ENCODE results near the gene LIPN. TPM values are rescaled to one million over a fixed set of nuclear protein-coding genes. Genes with fewer than 3 reads are reported as not detected.

LIPN gene
- total and polyA plus RNA-seq, 5 donors from 2014 or later, result 0.39 to 0.67 (median 0.48) TPM

- Histone ChIP-seq H3K27ac (ENCODE audit: insufficient read depth, low read length, poor library complexity, severe bottlenecking) (no peak overlapping the region), H3K4me1 (ENCODE audit: control insufficient read depth, insufficient read depth, low read length, poor library complexity, severe bottlenecking) (peaks cover 4% of the 10 kb centered on the region), H3K27me3 (ENCODE audit: control insufficient read depth, insufficient read depth, low read length) (no peaks in the 10 kb centered on the region), H3K4me3 (ENCODE audit: low read depth, low read length) (no peak overlapping the region), H3K36me3 (ENCODE audit: control insufficient read depth, insufficient read depth, low read length) (no peaks in the 10 kb centered on the region), H3K9me3 (ENCODE audit: control insufficient read depth in 2 of 2, low read length in 2 of 2) (no peaks in the 10 kb centered on the region)
- H3K9me3 Mint-ChIP-seq, result no peaks in the 10 kb centered on the region
- DNase-seq (peak in 2 of 3 donors; percentile 51 to 73), ATAC-seq (ENCODE audit: low read depth in 2 of 2) (peak; percentile 70 to 78)
- peaks cover 3 to 24% (median 14%) of the 10 kb centered on the region in 4 donors for H3K4me1 Mint-ChIP-seq
- peak overlapping the region in 1 of 3 donors; percentile 40 for H3K27ac Mint-ChIP-seq
- H3K36me3 Mint-ChIP-seq, result no peaks in the 10 kb centered on the region
- no peak overlapping the region for H3K4me3 Mint-ChIP-seq
- H3K27me3 Mint-ChIP-seq, result no peaks in the 10 kb centered on the region
Observed at GRCh38 chr10:88810196-88810961, 50.6 kb downstream of the LIPN start.

- H3K9me3 Mint-ChIP-seq, result no peaks in the 10 kb centered on the region
- peaks cover 4% of the 10 kb centered on the region for H3K4me1 ChIP-seq (ENCODE audit: control insufficient read depth, insufficient read depth, low read length, poor library complexity, severe bottlenecking)
- no peaks in the 10 kb centered on the region for H3K9me3 ChIP-seq (ENCODE audit: control insufficient read depth in 2 of 2, low read length in 2 of 2)
- H3K27me3 ChIP-seq (ENCODE audit: control insufficient read depth, insufficient read depth, low read length), result no peaks in the 10 kb centered on the region
- no peaks in the 10 kb centered on the region for H3K36me3 ChIP-seq (ENCODE audit: control insufficient read depth, insufficient read depth, low read length)
- no peaks in the 10 kb centered on the region for H3K36me3 Mint-ChIP-seq
- no peak overlapping the region for H3K27ac ChIP-seq (ENCODE audit: insufficient read depth, low read length, poor library complexity, severe bottlenecking)
- DNase-seq (no peak), ATAC-seq (ENCODE audit: low read depth in 2 of 2) (no peak)
- H3K4me3 ChIP-seq (ENCODE audit: low read depth, low read length), result no peak overlapping the region
- H3K27ac Mint-ChIP-seq, result peak overlapping the region; percentile 5 to 53 (median 9)
- peaks cover 8 to 40% (median 24%) of the 10 kb centered on the region in 4 donors for H3K4me1 Mint-ChIP-seq
- no peak overlapping the region for H3K4me3 Mint-ChIP-seq
- peaks cover 4% of the 10 kb centered on the region for H3K27me3 Mint-ChIP-seq
Observed at GRCh38 chr10:88813200-88813599, 53.4 kb downstream of the LIPN start.

- Histone ChIP-seq H3K4me1 (ENCODE audit: control insufficient read depth, insufficient read depth, low read length, poor library complexity, severe bottlenecking) (peaks cover 7% of the 10 kb centered on the region), H3K4me3 (ENCODE audit: low read depth, low read length) (no peak overlapping the region), H3K27ac (ENCODE audit: insufficient read depth, low read length, poor library complexity, severe bottlenecking) (no peak overlapping the region), H3K9me3 (ENCODE audit: control insufficient read depth in 2 of 2, low read length in 2 of 2) (no peaks in the 10 kb centered on the region), H3K36me3 (ENCODE audit: control insufficient read depth, insufficient read depth, low read length) (no peaks in the 10 kb centered on the region), H3K27me3 (ENCODE audit: control insufficient read depth, insufficient read depth, low read length) (no peaks in the 10 kb centered on the region)
- no peak overlapping the region for H3K4me3 Mint-ChIP-seq
- ATAC-seq (ENCODE audit: low read depth in 2 of 2) (no peak), DNase-seq (no peak)
- peaks cover 0 to 3% (median 0%) of the 10 kb centered on the region in 7 donors for H3K9me3 Mint-ChIP-seq
- H3K27ac Mint-ChIP-seq, result no peak overlapping the region
- H3K4me1 Mint-ChIP-seq, result peaks cover 12 to 64% (median 35%) of the 10 kb centered on the region in 4 donors
- H3K36me3 Mint-ChIP-seq, result no peaks in the 10 kb centered on the region
- peaks cover 4% of the 10 kb centered on the region for H3K27me3 Mint-ChIP-seq
Observed at GRCh38 chr10:88819290-88819689, 59.5 kb downstream of the LIPN start.

- no peak for ATAC-seq (ENCODE audit: low read depth in 2 of 2)
- H3K4me3 Mint-ChIP-seq, result no peak overlapping the region
- no peak for DNase-seq
- H3K9me3 ChIP-seq (ENCODE audit: control insufficient read depth in 2 of 2, low read length in 2 of 2), result no peaks in the 10 kb centered on the region
- H3K27ac ChIP-seq (ENCODE audit: insufficient read depth, low read length, poor library complexity, severe bottlenecking), result no peak overlapping the region
- peaks cover 0 to 3% (median 0%) of the 10 kb centered on the region in 7 donors for H3K9me3 Mint-ChIP-seq
- no peak overlapping the region for H3K27ac Mint-ChIP-seq
- H3K27me3 ChIP-seq (ENCODE audit: control insufficient read depth, insufficient read depth, low read length), result no peaks in the 10 kb centered on the region
- H3K36me3 Mint-ChIP-seq, result no peaks in the 10 kb centered on the region
- no peak overlapping the region for H3K4me3 ChIP-seq (ENCODE audit: low read depth, low read length)
- peaks cover 4% of the 10 kb centered on the region for H3K27me3 Mint-ChIP-seq
- no peaks in the 10 kb centered on the region for H3K36me3 ChIP-seq (ENCODE audit: control insufficient read depth, insufficient read depth, low read length)
- peaks cover 23% of the 10 kb centered on the region for H3K4me1 ChIP-seq (ENCODE audit: control insufficient read depth, insufficient read depth, low read length, poor library complexity, severe bottlenecking)
- peaks cover 18 to 63% (median 36%) of the 10 kb centered on the region in 4 donors for H3K4me1 Mint-ChIP-seq
Observed at GRCh38 chr10:88820748-88821401, 61.1 kb downstream of the LIPN start.

- Histone ChIP-seq H3K9me3 (ENCODE audit: control insufficient read depth in 2 of 2, low read length in 2 of 2) (no peaks in the 10 kb centered on the region), H3K27me3 (ENCODE audit: control insufficient read depth, insufficient read depth, low read length) (no peaks in the 10 kb centered on the region), H3K4me1 (ENCODE audit: control insufficient read depth, insufficient read depth, low read length, poor library complexity, severe bottlenecking) (peaks cover 46% of the 10 kb centered on the region), H3K36me3 (ENCODE audit: control insufficient read depth, insufficient read depth, low read length) (no peaks in the 10 kb centered on the region), H3K27ac (ENCODE audit: insufficient read depth, low read length, poor library complexity, severe bottlenecking) (peak overlapping the region; percentile 30), H3K4me3 (ENCODE audit: low read depth, low read length) (peak overlapping the region; percentile 73)
- Mint-ChIP-seq H3K4me1 (peaks cover 41 to 83% (median 51%) of the 10 kb centered on the region in 4 donors), H3K27ac (peak overlapping the region; percentile 65 to 91 (median 73)), H3K36me3 (no peaks in the 10 kb centered on the region), H3K27me3 (no peaks in the 10 kb centered on the region), H3K9me3 (peaks cover 0 to 3% (median 0%) of the 10 kb centered on the region in 7 donors), H3K4me3 (peak overlapping the region in 3 of 4 donors; percentile 26 to 79 (median 63))
- ATAC-seq (ENCODE audit: low read depth in 2 of 2) (peak; percentile 22 to 29), DNase-seq (peak in 1 of 3 donors; percentile 58)
Observed at GRCh38 chr10:88826388-88826787, 66.6 kb downstream of the LIPN start.

GRCh38 chr10:88827671-88828070 is 67.9 kb downstream of the LIPN start:
- Mint-ChIP-seq H3K36me3 (no peaks in the 10 kb centered on the region), H3K4me3 (no peak overlapping the region), H3K9me3 (peaks cover 0 to 3% (median 0%) of the 10 kb centered on the region in 7 donors), H3K27ac (peak overlapping the region in 2 of 3 donors; percentile 47 to 58), H3K27me3 (no peaks in the 10 kb centered on the region), H3K4me1 (peaks cover 47 to 85% (median 56%) of the 10 kb centered on the region in 4 donors)
- Histone ChIP-seq H3K4me1 (ENCODE audit: control insufficient read depth, insufficient read depth, low read length, poor library complexity, severe bottlenecking) (peaks cover 57% of the 10 kb centered on the region), H3K4me3 (ENCODE audit: low read depth, low read length) (no peak overlapping the region), H3K36me3 (ENCODE audit: control insufficient read depth, insufficient read depth, low read length) (no peaks in the 10 kb centered on the region), H3K9me3 (ENCODE audit: control insufficient read depth in 2 of 2, low read length in 2 of 2) (no peaks in the 10 kb centered on the region), H3K27me3 (ENCODE audit: control insufficient read depth, insufficient read depth, low read length) (no peaks in the 10 kb centered on the region), H3K27ac (ENCODE audit: insufficient read depth, low read length, poor library complexity, severe bottlenecking) (no peak overlapping the region)
- DNase-seq, result no peak
- no peak for ATAC-seq (ENCODE audit: low read depth in 2 of 2)

- Mint-ChIP-seq H3K9me3 (peaks cover 0 to 3% (median 0%) of the 10 kb centered on the region in 7 donors), H3K4me1 (peaks cover 42 to 86% (median 61%) of the 10 kb centered on the region in 4 donors), H3K27me3 (no peaks in the 10 kb centered on the region), H3K27ac (no peak overlapping the region), H3K4me3 (no peak overlapping the region), H3K36me3 (no peaks in the 10 kb centered on the region)
- Histone ChIP-seq H3K9me3 (ENCODE audit: control insufficient read depth in 2 of 2, low read length in 2 of 2) (no peaks in the 10 kb centered on the region), H3K36me3 (ENCODE audit: control insufficient read depth, insufficient read depth, low read length) (no peaks in the 10 kb centered on the region), H3K27ac (ENCODE audit: insufficient read depth, low read length, poor library complexity, severe bottlenecking) (no peak overlapping the region), H3K4me1 (ENCODE audit: control insufficient read depth, insufficient read depth, low read length, poor library complexity, severe bottlenecking) (peaks cover 64% of the 10 kb centered on the region), H3K27me3 (ENCODE audit: control insufficient read depth, insufficient read depth, low read length) (no peaks in the 10 kb centered on the region), H3K4me3 (ENCODE audit: low read depth, low read length) (no peak overlapping the region)
- ATAC-seq (ENCODE audit: low read depth in 2 of 2) (no peak), DNase-seq (no peak)
Observed at GRCh38 chr10:88828310-88828709, 68.5 kb downstream of the LIPN start.

Measured in CD4-positive, CD25-positive, alpha-beta regulatory T cell (primary cell).